ENCODE measurements around the gene TERF2IP. TPM values are rescaled to one million over a fixed set of nuclear protein-coding genes. Genes with fewer than 3 reads are reported as not detected.
A peak's percentile ranks its signal among the peaks of the same experiment; 100 is the strongest.

Gene TERF2IP
- total RNA-seq, 2 donors from 2014 or later, result 37.6 to 77.1 TPM

DNA sequence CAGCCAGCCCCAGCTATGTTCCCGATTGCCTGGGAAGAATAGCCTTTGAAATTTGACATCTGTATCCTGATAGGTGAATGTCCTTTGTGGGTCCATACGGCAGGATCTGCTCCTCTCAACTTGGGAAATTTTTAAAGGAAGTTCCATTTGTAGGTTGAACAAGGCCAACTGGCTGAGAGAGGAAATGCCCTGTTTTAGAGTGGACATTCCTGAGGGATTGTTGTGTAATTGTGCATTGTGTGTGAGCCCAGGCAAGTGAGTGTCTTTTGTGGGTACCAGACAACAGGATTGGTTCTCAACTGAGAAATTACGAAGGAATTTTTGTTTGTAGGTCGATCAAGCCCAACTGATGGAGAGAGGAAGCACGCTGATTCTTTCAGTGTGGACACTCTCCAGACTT is 31.8 kb downstream of the TERF2IP start:
- no peaks in the 10 kb centered on the region for H3K36me3 ChIP-seq (replicated peaks in 1 of 2; ENCODE audit: insufficient read depth in 1 of 2, low read depth in 2 of 2)

GRCh38 chr16:75682308-75682707 is 34.7 kb downstream of the TERF2IP start:
- Histone ChIP-seq H3K27ac (no peak overlapping the region), H3K4me3 (no peak overlapping the region), H3K27me3 (no peaks in the 10 kb centered on the region), H3K9me3 (no peaks in the 10 kb centered on the region), H3K36me3 (replicated peaks in 1 of 2; ENCODE audit: insufficient read depth in 1 of 2, low read depth in 2 of 2) (no peaks in the 10 kb centered on the region), H3K4me1 (peaks cover 5% of the 10 kb centered on the region)
- 87 to 88% methylated on average over 14 of the region's 14 CpGs for WGBS, 2 donors
- intact Hi-C loops (cut with DNase I), result no loop called here
- TF ChIP-seq CTCF (IDR thresholded peaks at IDR 0.05) (no peak), POLR2A (IDR thresholded peaks at IDR 0.05) (no peak)
- ATAC-seq, result no peak
- DNase-seq, result no peak

More for the DNA sequence above, 31.8 kb downstream of the TERF2IP start:
- TF ChIP-seq POLR2A (IDR thresholded peaks at IDR 0.05) (no peak), CTCF (IDR thresholded peaks at IDR 0.05) (no peak)
- Histone ChIP-seq H3K4me1 (peaks cover 5% of the 10 kb centered on the region), H3K27ac (no peak overlapping the region), H3K27me3 (no peaks in the 10 kb centered on the region), H3K9me3 (no peaks in the 10 kb centered on the region), H3K4me3 (no peak overlapping the region)
- DNase-seq (no peak), ATAC-seq (no peak)
- 84 to 93% methylated on average over 5 of the region's 5 CpGs for WGBS, 2 donors
- intact Hi-C loops (cut with DNase I), result no loop called here

GRCh38 chr16:75687361-75687760 is 39.8 kb downstream of the TERF2IP start:
- no peak for ATAC-seq
- no peak for DNase-seq
- Histone ChIP-seq H3K4me3 (no peak overlapping the region), H3K36me3 (replicated peaks in 1 of 2; ENCODE audit: insufficient read depth in 1 of 2, low read depth in 2 of 2) (no peaks in the 10 kb centered on the region), H3K4me1 (peaks cover 11% of the 10 kb centered on the region), H3K27ac (no peak overlapping the region), H3K9me3 (no peaks in the 10 kb centered on the region), H3K27me3 (no peaks in the 10 kb centered on the region)
- TF ChIP-seq CTCF (IDR thresholded peaks at IDR 0.05) (no peak), POLR2A (IDR thresholded peaks at IDR 0.05) (no peak)
- intact Hi-C loops (cut with DNase I), result no loop called here

DNA sequence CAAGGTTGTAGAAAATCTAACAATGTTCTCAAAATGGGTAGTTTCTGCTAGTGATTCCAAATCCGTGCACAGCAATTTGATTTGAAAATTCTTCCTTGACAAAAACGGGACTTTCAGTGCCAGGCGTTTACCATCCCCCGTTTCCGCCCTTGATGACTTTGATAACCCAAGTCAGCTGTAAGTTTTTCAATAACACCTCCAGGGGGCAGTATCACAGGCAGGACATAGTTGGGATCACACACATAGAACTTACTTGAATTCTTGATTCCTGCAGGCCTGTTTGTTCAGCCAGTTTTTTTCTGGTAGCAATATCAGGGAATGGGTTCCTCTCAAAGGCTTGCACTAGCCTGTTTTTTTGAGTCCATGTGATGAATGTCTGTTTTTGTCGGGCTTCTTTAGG is 48.1 kb downstream of the TERF2IP start:
- intact Hi-C loops (cut with DNase I), result no loop called here
- Histone ChIP-seq H3K36me3 (replicated peaks in 1 of 2; ENCODE audit: insufficient read depth in 1 of 2, low read depth in 2 of 2) (no peaks in the 10 kb centered on the region), H3K9me3 (no peaks in the 10 kb centered on the region), H3K27ac (no peak overlapping the region), H3K4me3 (no peak overlapping the region), H3K27me3 (no peaks in the 10 kb centered on the region), H3K4me1 (peaks cover 11% of the 10 kb centered on the region)
- TF ChIP-seq CTCF (IDR thresholded peaks at IDR 0.05) (peak in 1 of 7 experiments; percentile 7), POLR2A (IDR thresholded peaks at IDR 0.05) (no peak)
- no peak for DNase-seq
- no peak for ATAC-seq
- WGBS, 2 donors, result 72 to 78% methylated on average over 6 of the region's 6 CpGs

DNA sequence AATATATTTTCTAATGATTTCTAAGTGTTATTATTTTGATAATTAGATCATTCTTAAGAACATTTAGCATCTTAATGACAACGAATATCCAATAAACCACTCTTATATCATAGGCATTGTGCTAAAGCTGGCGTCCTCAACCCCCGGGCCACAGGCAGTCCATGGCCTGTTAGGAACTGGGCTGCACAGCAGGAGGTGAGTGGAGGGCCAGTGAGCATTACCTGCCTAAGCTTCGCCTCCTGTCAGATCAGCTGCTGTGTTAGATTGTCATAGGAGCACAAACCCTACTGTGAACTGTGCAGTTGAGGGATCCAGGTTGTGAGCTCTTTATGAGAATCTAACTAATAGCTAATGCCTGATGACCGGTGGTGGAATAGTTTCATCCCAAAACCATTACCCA is 50.0 kb downstream of the TERF2IP start:
- DNase-seq, result no peak
- H3K36me3 ChIP-seq (replicated peaks in 1 of 2; ENCODE audit: insufficient read depth in 1 of 2, low read depth in 2 of 2), result no peaks in the 10 kb centered on the region
- no peaks in the 10 kb centered on the region for H3K27me3 ChIP-seq
- WGBS, 2 donors, result 92% methylated on average over 5 of the region's 5 CpGs
- no peak for TF ChIP-seq POLR2A (IDR thresholded peaks at IDR 0.05)
- H3K4me1 ChIP-seq, result no peaks in the 10 kb centered on the region
- H3K27ac ChIP-seq, result no peak overlapping the region
- no peaks in the 10 kb centered on the region for H3K9me3 ChIP-seq
- no peak overlapping the region for H3K4me3 ChIP-seq
- intact Hi-C loops (cut with DNase I), result no loop called here
- no peak for ATAC-seq

Data from body of pancreas (tissue), 4 donors.